Nephron progenitor cell (in vitro differentiated cells): Measurements from ENCODE around the gene ROBO2.

Experiments used
- DNase-seq: peaks from one replicate; pipeline ENCODE4 v3.0.0; 2021
- H3K27ac Mint-ChIP-seq: 2 replicates; pipeline ENCODE4 v1.8.0; 2021; ENCODE audit warnings: mild to moderate bottlenecking, moderate library complexity, mixed read lengths
- H3K27me3 Mint-ChIP-seq: 2 replicates; pipeline ENCODE4 v1.8.0; 2021; ENCODE audit warnings: mild to moderate bottlenecking, low read depth, mixed read lengths; ENCODE audit not compliant: poor library complexity
- H3K36me3 Mint-ChIP-seq: 2 replicates; pipeline ENCODE4 v1.8.0; 2021; ENCODE audit warnings: low read depth, mixed read lengths
- H3K4me1 Mint-ChIP-seq: 2 replicates; pipeline ENCODE4 v1.8.0; 2021; ENCODE audit warnings: mixed read lengths
- H3K4me3 Mint-ChIP-seq: 2 replicates; pipeline ENCODE4 v1.8.0; 2021; ENCODE audit warnings: mild to moderate bottlenecking, moderate library complexity, mixed read lengths
- H3K9me3 Mint-ChIP-seq: 2 replicates; pipeline ENCODE4 v1.8.0; 2021; ENCODE audit warnings: mild to moderate bottlenecking, moderate library complexity, mixed read lengths
- TF ChIP-seq, protein P1 (sequence below): fragments of 200-600 bp; sonication (generic); IDR thresholded peaks from 2 replicates; pipeline ENCODE4 v1.5.0; 2021; ENCODE audit warnings: antibody characterized with exemption

ROBO2 gene

DNA sequence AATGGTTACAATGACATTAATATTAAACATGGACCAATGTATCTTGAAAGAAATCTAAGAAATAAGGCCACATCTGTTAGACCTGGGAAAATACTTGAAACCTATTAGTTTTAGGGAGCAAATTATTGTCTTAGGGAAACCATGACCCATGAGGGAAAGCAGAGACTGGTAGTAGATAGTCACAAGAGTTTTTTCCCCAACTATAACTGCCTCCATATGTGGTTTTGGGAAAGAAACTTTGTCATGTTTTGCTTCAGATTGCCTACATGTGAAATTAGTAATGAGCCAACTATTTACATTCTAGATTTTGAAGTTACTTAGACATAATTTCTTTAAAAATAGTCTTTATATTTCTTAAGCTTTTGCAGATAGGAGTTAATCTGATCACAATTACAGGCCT lies 474.9 kb downstream of the ROBO2 start:
- no peak overlapping the region for H3K27ac Mint-ChIP-seq
- DNase-seq, result no peak

DNA sequence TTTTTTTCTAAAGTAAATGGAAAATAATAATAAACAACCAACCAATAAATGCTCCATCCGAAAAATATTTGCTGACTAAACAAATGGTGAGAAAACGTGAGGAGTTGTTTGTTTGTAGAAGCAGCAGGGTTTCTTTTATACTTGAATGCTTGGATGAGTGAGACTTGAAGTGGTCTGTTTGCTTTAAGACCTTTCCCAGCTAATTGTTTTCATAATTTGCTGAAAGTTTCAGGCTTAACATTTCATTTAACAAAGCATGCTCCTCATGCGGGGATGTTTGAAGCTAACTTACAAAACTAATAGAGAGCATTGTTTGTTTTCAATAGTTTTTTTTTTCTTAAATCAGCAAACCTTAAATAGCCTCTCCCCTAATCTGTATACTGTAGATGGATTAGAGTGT lies 484.6 kb downstream of the ROBO2 start:
- Mint-ChIP-seq H3K27ac (no peak overlapping the region), H3K9me3 (no peaks in the 10 kb centered on the region), H3K27me3 (no peaks in the 10 kb centered on the region), H3K36me3 (no peaks in the 10 kb centered on the region), H3K4me3 (no peak overlapping the region), H3K4me1 (peaks cover 35% of the 10 kb centered on the region)
- TF ChIP-seq, protein P1, sequence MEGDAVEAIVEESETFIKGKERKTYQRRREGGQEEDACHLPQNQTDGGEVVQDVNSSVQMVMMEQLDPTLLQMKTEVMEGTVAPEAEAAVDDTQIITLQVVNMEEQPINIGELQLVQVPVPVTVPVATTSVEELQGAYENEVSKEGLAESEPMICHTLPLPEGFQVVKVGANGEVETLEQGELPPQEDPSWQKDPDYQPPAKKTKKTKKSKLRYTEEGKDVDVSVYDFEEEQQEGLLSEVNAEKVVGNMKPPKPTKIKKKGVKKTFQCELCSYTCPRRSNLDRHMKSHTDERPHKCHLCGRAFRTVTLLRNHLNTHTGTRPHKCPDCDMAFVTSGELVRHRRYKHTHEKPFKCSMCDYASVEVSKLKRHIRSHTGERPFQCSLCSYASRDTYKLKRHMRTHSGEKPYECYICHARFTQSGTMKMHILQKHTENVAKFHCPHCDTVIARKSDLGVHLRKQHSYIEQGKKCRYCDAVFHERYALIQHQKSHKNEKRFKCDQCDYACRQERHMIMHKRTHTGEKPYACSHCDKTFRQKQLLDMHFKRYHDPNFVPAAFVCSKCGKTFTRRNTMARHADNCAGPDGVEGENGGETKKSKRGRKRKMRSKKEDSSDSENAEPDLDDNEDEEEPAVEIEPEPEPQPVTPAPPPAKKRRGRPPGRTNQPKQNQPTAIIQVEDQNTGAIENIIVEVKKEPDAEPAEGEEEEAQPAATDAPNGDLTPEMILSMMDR, result no peak
- DNase-seq, result no peak

More for the DNA sequence above, 474.9 kb downstream of the ROBO2 start:
- no peak overlapping the region for H3K4me3 Mint-ChIP-seq
- no peaks in the 10 kb centered on the region for H3K27me3 Mint-ChIP-seq
- TF ChIP-seq, protein P1, result no peak
- no peaks in the 10 kb centered on the region for H3K36me3 Mint-ChIP-seq
- H3K4me1 Mint-ChIP-seq, result peaks cover 6% of the 10 kb centered on the region
- no peaks in the 10 kb centered on the region for H3K9me3 Mint-ChIP-seq

- H3K27ac Mint-ChIP-seq, result no peak overlapping the region
- H3K36me3 Mint-ChIP-seq, result no peaks in the 10 kb centered on the region
- peaks cover 35% of the 10 kb centered on the region for H3K4me1 Mint-ChIP-seq
- H3K27me3 Mint-ChIP-seq, result no peaks in the 10 kb centered on the region
- no peak for DNase-seq
- no peaks in the 10 kb centered on the region for H3K9me3 Mint-ChIP-seq
- TF ChIP-seq, protein P1, result no peak
- no peak overlapping the region for H3K4me3 Mint-ChIP-seq
Measured at GRCh38 chr3:77524946-77525682, 485.2 kb downstream of the ROBO2 start.

DNA sequence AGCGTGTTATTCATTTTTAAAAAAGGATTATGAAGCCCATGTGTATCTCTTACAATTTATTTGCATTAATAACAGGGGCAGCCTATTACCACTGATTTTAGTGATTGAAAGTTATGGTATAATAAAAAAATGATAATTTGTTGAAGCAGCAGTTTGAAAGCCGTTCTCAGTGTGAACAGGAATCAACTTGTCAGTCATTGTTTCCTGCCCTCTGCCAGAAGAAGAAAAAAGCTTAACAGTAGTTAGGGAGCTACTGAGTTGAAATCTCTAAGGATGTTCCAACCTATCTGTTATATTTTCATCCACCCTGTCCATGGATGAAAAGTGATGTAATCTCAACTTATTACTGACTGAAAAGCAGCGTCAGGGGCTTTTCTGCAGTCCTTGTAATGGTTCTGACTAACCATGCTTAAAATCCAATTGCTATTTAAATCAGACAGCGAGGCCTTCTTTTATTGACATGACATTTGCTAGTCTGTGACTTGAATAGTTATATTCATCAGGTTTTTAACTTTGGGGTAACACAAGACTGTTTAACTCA lies 486.7 kb downstream of the ROBO2 start:
- H3K9me3 Mint-ChIP-seq, result no peaks in the 10 kb centered on the region
- TF ChIP-seq, protein P1, result no peak
- DNase-seq, result no peak
- H3K4me3 Mint-ChIP-seq, result no peak overlapping the region
- no peak overlapping the region for H3K27ac Mint-ChIP-seq
- H3K36me3 Mint-ChIP-seq, result no peaks in the 10 kb centered on the region
- H3K4me1 Mint-ChIP-seq, result peaks cover 36% of the 10 kb centered on the region
- no peaks in the 10 kb centered on the region for H3K27me3 Mint-ChIP-seq

DNA sequence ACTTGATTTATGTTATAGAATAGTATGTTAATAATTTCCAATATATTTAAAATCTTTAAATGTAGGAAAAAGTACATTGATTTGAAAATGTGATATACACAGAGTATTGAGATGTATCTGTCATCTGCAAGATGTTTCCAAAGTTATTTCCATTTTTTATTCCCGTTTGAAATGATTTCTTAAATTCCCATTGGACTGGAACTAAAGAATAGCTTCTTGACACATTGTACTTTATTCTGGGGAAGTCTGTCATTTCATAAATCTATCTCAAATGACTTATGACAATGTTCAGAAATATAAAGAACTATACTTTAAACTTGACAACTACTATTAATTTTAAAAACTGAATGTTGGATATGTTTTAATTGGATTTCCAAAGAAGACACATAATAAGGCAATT lies 489.6 kb downstream of the ROBO2 start:
- DNase-seq, result no peak
- H3K27me3 Mint-ChIP-seq, result no peaks in the 10 kb centered on the region

More for the DNA sequence above, 489.6 kb downstream of the ROBO2 start:
- TF ChIP-seq, protein P1, result no peak
- Mint-ChIP-seq H3K4me1 (peaks cover 28% of the 10 kb centered on the region), H3K36me3 (peaks cover 10% of the 10 kb centered on the region), H3K27ac (no peak overlapping the region), H3K4me3 (no peak overlapping the region), H3K9me3 (peaks cover 10% of the 10 kb centered on the region)
